GM18873 (cell line): ENCODE data around the gene PEAK3.
A peak's percentile ranks its signal among the peaks of the same experiment; 100 is the strongest.

Experiments used
- ATAC-seq: cut with Tn5 transposase; IDR thresholded peaks from one replicate; pipeline ENCODE4 v1.9.1; 2021; ENCODE audit warnings: mild to moderate bottlenecking, moderate library complexity, moderate number of reproducible peaks; ENCODE audit not compliant: unreplicated experiment, low FRiP score

PEAK3 gene

DNA sequence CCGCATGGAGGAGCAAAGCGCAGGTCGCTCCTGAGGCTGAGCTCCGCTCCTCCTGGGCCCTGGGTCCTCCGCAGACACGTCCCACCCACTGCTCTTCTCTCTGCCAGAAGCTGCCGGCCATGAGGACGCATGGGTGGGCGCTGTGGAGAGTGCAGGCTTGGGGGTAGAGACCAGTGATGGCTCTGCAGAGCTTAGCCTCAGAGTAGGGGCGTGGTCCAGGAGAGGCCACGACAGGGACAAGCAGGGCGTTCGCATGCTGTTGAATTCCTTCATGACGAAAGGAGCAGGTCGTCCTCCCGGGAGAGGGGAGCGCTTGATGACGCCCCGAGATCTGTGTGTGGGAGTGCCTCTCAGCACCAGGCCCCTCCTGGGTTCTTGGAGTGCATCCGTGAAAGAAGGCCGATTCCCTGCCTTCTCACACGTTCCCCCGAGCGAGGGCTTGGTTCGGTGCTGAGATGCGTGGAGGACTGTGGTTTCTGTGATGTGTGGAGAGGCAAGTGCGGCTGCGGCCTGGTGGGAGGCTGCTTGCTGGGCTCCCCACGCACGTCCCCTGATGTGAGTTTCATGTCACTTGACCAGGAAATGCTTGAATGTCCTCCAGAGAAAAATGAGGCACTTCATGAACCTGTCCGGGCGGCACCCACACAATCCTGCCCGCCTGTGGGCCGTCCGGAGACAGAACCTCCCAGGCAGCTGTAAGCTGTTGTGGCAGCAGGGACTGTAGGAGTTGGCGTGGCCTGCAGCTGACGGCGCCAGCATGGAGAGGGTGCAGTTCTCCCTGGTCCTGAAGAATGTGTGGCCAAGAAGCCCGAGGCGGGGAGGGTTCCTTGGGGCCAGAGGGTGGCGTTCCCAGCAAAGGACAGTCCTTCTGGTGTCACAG, 40.9 kb downstream of the PEAK3 start:
- no peak for ATAC-seq

DNA sequence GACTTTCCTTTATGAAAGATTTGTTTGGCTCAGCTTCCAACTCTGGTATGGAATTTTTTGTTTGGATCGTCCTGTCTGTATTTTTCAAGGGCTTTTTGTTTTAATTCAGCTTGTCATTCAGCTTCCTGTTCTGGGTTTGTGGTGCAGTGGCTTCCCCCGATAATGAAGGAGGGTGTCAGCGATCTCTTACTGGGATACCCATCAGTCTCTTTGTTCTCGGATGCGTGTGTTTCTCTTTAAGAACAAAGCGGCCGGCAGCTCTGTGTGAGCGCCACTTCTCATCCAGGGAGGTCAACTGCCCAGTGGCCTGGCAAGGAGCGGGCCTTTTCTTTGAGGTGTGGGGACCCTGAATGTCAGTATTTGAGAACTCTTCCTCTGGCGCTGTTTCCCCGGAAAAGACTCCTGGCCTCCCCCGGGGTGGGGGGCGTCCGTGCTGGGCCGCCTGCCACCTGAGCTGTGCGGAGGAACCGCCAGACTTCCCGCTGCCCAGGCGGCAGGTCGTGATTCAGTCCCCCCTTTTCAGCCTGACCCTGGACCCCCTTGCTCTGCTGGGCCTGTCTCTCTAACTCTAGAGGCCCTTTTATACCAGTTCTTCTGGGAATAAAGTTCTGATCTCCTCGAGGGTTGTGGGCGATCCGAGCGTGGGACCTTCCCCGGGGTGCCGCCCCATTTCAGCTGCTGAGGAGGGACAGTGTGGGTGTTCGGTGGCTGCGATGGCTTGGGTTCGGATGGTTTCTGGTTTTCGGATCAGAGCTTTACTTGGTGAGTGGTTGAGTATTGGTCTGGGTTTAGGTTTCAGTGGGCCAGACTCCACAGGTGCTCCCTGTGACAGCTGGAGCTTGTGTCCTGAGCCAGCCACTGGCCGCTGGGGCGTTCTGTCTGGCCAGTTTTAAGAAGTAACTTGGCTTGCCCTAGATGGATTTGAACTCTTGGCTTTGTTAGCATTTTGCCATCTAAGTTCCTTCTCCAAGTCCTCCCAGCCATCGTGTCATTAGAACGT, 41.9 kb downstream of the PEAK3 start:
- ATAC-seq, result no peak

DNA sequence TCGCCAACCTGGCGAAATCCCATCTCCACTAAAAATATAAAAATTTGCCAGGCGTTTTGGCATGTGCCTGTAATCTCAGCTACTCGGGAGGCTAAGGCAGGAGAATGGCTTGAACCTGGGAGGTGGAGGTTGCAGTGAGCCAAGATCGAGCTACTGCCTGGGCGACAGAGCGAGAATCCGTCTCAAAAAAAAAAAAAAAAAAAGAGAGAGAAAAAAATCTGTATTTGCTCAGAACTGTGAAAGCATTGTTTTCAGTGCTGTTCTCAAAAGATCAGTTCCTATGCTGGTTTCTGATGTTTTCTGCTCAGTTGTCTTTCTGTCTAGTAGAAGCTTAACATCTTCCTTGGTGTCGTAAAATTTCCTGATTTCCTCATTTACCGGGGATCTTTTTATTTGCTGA, 42.8 kb downstream of the PEAK3 start:
- no peak for ATAC-seq

DNA sequence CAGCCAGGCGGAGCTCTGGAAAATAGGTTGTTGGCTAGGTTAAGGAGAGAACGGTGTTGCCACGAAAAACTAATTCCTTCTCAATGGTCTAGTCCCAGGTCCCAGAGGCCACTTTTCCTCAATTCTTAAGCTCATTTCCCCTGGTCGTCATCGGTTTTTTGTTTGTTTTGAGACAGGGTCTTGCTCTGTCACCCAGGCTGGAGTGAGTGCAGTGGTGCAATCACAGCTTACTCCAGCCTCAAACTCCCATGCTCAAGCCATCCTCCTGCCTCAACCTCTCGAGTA, 44.2 kb downstream of the PEAK3 start:
- ATAC-seq, result no peak

DNA sequence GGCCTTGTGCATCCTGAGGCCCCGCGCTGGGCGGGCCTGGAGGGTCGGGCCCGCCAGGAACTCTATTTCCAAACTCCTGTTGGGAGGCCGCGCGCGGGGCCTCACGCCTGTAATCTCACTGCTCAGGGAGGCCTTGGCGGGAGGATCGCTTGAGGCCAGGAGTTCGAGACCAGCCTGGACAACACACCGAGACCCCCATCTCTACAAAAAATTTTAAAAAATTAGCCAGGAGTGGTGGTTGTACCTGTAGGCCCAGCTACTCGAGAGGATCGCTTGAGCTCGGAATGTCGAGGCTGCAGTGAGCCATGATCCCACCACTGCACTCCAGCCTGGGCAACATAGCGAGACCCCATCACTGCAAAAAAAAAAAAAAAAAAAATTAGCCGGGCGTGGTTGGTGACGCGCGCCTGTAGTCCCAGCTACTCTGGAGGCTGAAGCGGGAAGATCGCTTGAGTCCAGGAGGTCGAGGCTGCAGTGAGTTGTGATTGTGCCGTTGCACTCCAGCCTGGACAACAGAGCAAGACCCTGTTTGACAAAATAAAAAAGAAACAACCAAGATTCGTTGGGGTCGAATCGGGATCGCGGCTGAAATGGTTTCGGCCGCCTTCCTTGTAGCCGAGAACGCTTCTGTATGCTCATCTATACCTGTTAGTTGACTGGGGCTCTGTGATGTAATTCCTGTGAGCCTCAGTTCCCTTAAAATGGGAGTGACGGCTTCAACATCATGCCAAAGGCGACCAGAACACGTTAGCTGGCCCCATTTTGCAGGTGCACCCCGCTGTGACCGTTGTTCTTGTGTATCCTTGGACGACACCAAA, 44.7 kb downstream of the PEAK3 start:
- no peak for ATAC-seq

DNA sequence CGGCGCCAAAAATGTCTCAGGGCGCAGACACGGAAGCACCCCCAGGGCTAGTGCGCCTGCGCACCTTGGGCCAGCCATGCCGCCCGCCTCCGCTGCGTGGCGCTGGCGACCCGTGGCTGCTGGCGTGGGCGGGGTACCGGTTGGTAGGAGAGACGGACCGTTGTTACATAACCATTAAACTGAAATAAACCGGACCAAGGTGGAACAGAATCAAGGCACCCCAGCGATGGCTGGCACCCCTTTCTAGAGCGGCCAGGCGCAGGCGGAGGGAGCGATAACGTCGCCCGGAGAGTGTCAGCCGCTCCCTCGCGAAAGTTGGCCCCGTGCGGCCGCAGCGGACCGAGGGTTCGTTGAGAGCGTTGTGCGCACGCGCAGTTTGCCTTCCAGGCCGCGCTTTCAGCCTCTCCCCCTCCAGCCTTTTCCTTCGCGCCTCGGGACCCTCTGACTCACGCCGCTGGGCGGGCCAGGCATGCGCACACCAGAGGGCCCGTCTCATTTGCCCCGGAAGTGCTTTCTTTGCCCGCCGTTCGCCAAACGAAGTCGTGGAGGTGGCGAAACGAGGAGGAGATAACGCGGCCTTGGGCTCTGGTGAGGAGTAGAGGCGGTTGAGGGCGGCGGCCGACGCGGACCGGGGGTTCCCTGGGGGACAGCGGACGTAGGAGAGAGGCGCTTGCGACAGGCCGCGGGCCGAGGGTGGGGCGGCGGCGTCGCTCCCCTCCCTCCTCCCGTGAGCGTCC, 45.5 kb downstream of the PEAK3 start, which contains the start of the genes PLEKHJ1 and SF3A2:
TSS of gene PLEKHJ1 (minus strand) at position 16 of the 737 bp plus-strand sequence. CDS start 81 bp downstream, outside the sequence.
TSS of gene SF3A2 (plus strand) at position 511 of the 737 bp plus-strand sequence. CDS start 6,595 bp downstream, outside the sequence.
- ATAC-seq, result peak; percentile 66

DNA sequence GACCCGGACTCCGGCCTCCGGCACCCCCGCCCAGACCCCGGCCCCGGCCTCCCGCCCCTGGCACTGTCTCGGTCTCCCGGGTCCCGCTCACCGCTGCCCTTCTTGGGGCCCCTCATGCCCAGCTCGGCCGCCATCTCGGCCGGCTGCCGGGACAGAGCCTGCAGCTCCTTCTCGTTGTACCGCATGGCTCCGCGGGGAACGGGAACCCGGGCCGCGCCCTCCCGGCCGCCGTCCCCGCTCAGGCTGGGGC, 46.0 kb downstream of the PEAK3 start:
- peak; percentile 26 for ATAC-seq

DNA sequence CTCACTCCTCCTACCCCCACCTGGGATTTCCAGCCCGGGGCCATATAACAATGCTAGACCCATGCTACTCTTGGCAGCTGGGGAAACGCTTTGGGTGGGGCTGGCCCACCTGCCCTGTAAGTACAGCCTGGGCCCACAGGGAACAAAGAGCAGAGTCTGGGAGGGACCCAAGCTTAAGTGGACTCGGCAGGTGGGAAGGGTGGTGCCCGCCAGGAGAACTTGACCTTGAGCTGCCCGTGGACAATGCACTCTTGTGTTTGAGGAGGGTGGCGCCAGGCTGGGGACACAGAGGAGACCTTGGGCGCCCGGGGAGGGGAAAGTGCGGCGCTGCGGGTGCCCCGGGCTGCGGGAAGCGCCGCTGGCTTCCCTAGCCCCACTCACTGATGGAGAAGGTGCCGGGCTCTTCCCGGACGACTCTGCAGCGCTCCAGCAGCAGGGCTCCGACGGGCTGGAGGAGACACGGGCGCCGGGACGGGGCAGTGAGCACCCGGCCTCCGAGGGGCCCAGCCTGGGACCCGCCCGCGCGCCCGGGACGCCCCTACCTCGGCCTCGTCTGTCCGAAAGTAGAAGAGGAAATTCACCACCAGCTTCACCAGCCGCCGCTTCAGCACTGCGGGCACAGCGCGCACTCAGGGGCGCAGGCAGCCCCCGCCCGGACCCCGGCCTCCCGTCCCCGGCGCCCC, 46.5 kb downstream of the PEAK3 start:
- peak; percentile 10 for ATAC-seq

DNA sequence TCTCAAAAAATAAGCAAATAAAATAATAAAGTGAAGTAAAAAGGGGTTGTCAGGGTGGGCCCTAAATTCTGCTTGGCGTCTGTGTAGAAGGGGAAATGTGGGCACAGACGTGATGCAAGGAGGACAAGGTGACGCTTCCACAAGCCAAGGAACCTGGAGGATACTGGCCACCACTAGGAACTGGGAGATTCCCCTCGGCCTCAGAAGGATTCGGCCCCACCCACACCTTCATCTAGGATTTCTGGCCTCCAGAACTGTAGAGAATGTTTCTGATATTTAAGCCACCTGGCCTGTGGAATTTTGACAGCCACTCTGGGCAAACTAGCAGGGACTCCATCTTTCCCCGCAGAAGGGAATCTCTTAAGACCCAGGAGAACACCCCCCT, 47.0 kb downstream of the PEAK3 start:
- no peak for ATAC-seq

DNA sequence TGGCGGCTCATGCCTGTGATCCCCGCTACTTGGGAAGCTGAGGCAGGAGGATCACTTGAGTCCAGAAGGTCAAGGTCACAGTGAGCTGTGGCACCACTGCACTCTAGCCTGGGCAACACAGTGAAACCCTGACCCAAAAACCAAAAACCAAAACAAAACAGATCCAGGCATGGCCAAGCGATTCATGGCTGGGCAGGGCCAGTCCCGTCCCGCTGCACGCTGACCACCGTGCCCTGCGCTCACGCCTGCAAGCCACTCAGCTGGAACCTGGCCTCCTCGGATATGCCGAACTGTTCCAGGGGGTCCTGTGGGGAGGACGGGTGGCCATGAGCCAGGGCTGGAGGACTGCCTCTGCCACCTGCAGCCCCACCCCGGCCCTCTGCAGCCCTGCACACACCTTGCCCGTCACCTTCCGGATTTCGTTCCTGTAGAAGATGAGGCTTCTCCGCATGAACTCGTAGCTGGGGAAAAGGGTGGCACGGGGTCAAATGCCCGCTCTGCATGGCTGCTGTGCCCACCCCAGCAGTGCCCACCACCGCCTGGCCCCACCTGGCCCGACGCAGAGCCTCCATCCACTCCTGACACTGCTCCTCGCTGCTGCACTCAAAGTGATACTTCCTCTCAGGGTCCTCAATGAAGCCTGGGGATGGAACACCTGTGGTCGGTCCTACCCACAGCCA, 48.2 kb downstream of the PEAK3 start:
- no peak for ATAC-seq

DNA sequence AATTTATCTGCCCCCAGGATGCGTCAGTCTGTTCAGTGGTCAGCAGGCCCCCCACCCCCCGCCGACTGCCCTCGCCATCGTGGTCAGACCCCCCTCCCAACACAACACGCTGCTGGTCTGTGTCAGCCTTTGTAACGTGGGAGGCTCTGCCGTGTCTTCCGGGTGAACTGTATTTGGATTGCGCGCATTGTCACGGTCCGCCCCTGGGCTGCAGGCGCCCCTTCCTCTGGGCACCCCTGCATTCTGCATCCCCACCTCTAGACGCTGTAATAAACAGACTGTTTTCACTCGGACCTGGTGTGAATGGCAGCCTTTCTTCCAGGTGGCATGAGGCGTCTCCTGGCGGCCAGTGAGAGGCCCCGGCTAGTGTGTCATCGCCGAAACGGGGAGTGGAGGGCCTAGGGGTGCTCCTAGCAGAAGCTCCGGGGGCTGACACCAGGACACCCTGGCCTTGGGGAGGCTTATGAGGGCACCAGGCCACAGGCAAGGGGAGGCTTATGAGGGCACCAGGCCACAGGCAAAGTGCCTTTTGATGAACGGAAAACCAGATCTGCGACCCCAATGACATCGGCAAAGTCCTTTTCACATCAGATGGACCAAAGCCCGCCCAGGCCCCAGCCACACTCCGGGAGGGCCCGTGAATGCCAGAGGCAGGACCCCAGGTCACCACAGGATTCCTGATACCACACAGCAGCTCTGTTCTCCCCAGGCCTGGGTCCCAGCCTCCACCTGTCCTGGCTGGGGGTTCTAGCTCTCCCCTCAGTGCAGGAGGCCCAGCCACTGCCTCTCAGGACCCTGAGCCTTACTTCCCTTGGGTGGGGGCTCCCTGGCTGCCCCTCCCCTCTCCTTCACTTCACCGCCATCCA, 49.5 kb downstream of the PEAK3 start:
- no peak for ATAC-seq

DNA sequence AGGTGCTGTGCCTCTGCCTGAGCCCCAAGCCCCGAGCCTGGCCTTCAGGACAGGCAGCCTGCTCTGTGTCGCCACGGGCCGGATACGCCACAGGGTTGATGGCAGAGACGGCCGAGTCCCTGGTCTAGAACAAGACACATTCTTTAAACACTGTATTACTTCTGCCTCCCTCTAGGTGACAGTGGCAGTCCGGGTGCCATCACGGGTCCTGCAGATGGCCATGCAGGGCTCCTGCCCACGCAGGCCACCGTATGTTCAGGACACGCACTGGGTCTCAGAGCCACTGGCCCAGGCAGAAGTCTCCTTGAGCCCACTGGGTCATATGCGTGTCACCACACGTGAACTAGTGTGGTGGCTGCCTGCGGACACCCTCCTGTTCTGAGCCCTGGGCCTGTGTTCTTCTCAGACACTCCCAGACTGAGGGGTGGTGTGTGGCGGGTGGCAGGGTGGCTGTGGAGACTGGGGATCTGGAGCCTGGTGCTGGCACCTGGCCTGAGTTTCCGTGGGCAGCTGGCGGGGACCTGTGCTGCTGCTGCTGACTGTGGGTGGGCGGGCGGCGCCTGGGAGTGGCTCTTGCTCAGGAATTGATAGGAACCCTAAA, 50.3 kb downstream of the PEAK3 start:
- ATAC-seq, result no peak

DNA sequence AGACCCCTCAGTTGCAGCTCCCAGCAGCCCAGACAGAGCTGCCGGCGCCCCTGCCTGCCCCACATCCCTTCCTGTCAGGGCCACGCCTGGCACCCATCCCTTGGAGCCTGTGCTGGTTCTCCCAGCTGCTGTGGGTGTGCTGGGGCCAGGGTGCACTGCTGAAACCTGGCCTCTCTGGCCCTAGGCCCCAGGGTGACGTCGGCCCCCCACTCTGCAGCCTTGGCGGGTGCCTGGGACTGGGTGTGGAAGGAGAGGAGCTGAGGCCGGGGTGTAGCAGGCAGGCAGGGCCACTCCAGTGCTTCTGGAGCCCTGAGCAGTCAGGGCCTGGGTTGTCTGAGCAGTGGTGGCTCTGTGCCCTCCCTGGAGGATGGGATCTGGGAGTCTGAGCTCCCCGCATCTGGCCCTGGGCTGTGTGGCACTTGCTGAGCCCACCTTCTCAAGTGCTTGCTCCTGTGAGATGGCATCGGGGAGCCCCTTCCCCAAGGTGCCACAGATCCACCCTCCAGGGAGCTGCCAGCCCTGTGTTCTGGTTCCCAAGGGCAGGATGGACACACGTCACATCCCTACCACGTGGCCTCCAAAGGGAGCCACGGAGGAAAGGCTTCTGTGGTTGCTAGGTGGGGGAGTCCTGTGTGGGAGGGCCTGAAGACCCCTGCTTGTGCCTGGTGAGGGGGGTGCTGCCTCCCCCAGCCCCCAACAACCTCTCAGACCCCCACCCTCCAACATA, 51.0 kb downstream of the PEAK3 start:
- ATAC-seq, result no peak

DNA sequence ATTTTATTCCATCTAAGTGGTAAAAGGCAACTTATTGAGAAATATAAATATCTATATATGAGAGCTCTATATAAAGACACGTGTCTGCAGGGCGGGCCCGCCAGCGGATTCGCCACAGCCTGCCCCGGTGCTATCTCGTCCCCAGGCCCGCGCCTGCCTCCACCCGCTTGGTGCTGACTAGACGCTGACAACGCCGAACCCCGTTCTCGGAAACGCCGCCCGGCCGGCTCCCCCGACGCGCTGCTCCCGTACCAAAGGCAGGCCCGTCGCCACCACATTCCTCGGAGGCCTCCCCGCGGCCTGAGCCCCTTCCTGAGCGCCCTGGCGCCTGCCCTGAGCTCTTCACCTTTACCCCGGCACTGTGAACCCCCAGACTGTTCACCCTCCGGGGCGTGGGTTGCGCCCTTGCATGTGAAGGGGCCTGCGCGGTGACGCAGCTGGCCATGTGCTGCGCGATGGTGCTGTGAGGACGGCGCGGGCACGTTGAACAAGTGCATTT, 51.9 kb downstream of the PEAK3 start:
- ATAC-seq, result no peak

DNA sequence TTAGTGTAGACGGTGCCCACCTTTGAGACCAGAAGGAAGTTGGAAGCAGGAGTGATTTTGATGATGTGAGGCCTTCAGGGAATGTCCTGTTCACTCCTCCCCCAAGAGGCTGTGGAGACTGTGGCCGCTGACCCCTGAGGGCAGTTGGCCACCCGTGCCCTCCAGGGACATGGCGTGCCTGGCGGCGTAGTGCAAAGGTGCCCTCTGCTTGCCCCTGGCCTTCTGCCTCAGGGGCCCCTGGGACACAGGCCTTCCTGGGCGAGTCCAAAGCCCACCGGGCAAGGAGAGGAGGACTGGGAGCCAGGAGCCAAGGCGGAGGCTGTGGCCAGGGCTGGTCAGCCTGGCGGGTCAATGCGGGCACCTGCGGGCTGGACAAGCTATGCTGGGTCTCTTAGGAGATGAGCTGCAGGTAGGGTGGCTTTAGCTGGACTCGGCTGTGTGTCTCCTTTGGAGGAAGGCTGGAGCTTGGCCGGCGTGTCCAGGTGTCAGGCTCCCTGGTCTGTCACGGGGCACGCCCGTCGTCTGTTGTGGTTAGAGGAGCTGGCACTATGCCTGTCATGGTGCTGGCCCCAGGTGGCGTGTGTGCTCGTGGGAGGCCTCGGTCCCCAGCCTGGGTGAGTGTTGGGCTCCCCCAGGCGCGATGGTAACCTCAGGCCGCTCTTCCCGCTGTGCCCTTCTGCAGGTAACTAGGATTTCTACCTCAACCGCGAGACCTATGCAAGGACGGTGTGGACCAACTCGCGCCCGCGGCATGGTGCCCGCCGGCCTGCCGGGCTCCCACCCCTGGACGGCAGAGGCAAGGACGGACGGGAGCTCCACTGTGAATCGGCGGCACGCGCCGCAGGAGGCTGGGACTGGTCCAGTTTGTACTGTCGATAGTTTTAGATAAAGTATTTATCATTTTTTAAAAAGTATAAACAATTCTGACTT, 52.6 kb downstream of the PEAK3 start:
- ATAC-seq, result no peak
